Measurements from ENCODE around the gene CLRN3.

Gene CLRN3

GRCh38 chr10:127919418-127920271 is 26.9 kb upstream of the CLRN3 start:
- no peak for TF ChIP-seq ZNF70 (CRISPR knock-in tag; IDR thresholded peaks at IDR 0.05)
- no peak for TF ChIP-seq TOX (CRISPR knock-in tag; IDR thresholded peaks at IDR 0.05; ENCODE audit: borderline replicate concordance)
- TF ChIP-seq ISL1 (CRISPR knock-in tag; IDR thresholded peaks at IDR 0.05) = 0 out of 2 replicates have a peak, but pooled peaks have one; percentile 33
- ATAC-seq = peak; percentile 22

- TF ChIP-seq ZFP3 (CRISPR knock-in tag; IDR thresholded peaks at IDR 0.05) (no peak), ISL1 (CRISPR knock-in tag; IDR thresholded peaks at IDR 0.05) (no peak), CREB5 (CRISPR knock-in tag; IDR thresholded peaks at IDR 0.05; ENCODE audit: low read depth) (no peak), PPARA (CRISPR knock-in tag; IDR thresholded peaks at IDR 0.05; ENCODE audit: borderline replicate concordance) (no peak), TCF4 (CRISPR knock-in tag; IDR thresholded peaks at IDR 0.05; ENCODE audit: borderline replicate concordance) (no peak), GLIS3 (CRISPR knock-in tag; IDR thresholded peaks at IDR 0.05) (no peak), POU6F1 (CRISPR knock-in tag; IDR thresholded peaks at IDR 0.05; ENCODE audit: borderline replicate concordance, low read depth) (no peak), PATZ1 (CRISPR knock-in tag; IDR thresholded peaks at IDR 0.05; ENCODE audit: borderline replicate concordance) (no peak), BACH2 (CRISPR knock-in tag; IDR thresholded peaks at IDR 0.05; ENCODE audit: borderline replicate concordance) (no peak)
- ATAC-seq = no peak
These were observed 25.8 kb upstream of the CLRN3 start for GRCh38 chr10:127918572-127918971.

- no peak for ATAC-seq
These were observed 24.1 kb upstream of the CLRN3 start for GRCh38 chr10:127916826-127917225.

More at GRCh38 chr10:127916826-127917225, 24.1 kb upstream of the CLRN3 start:
- TF ChIP-seq CREB5 (CRISPR knock-in tag; IDR thresholded peaks at IDR 0.05; ENCODE audit: low read depth) (no peak), PPARA (CRISPR knock-in tag; IDR thresholded peaks at IDR 0.05; ENCODE audit: borderline replicate concordance) (no peak), GLIS3 (CRISPR knock-in tag; IDR thresholded peaks at IDR 0.05) (no peak), ZC3H10 (CRISPR knock-in tag; IDR thresholded peaks at IDR 0.05) (no peak), CSRNP3 (CRISPR knock-in tag; IDR thresholded peaks at IDR 0.05) (no peak), ISL1 (CRISPR knock-in tag; IDR thresholded peaks at IDR 0.05) (no peak), ZFP30 (CRISPR knock-in tag; IDR thresholded peaks at IDR 0.05) (no peak), ARNTL (CRISPR knock-in tag; IDR thresholded peaks at IDR 0.05; ENCODE audit: borderline replicate concordance, low read depth) (no peak), ZNF70 (CRISPR knock-in tag; IDR thresholded peaks at IDR 0.05) (no peak), TCF4 (CRISPR knock-in tag; IDR thresholded peaks at IDR 0.05; ENCODE audit: borderline replicate concordance) (no peak), CSDC2 (CRISPR knock-in tag; IDR thresholded peaks at IDR 0.05) (no peak), ESRRG (CRISPR knock-in tag; IDR thresholded peaks at IDR 0.05) (no peak), PATZ1 (CRISPR knock-in tag; IDR thresholded peaks at IDR 0.05; ENCODE audit: borderline replicate concordance) (no peak), SNAI2 (CRISPR knock-in tag; IDR thresholded peaks at IDR 0.05) (no peak), RARB (CRISPR knock-in tag; IDR thresholded peaks at IDR 0.05) (no peak), ZNF8 (CRISPR knock-in tag; IDR thresholded peaks at IDR 0.05) (no peak), ZNF565 (CRISPR knock-in tag; conservative IDR thresholded peaks at IDR 0.05; ENCODE audit: low read depth) (no peak), POU6F1 (CRISPR knock-in tag; IDR thresholded peaks at IDR 0.05; ENCODE audit: borderline replicate concordance, low read depth) (no peak), ZFP3 (CRISPR knock-in tag; IDR thresholded peaks at IDR 0.05) (no peak), TOX (CRISPR knock-in tag; IDR thresholded peaks at IDR 0.05; ENCODE audit: borderline replicate concordance) (no peak)
